ENCODE measurements around the gene PAK5. TPM values are rescaled to one million over a fixed set of nuclear protein-coding genes. Genes with fewer than 3 reads are reported as not detected.

PAK5 gene
- total RNA-seq, 1 donor from 2014 or later = not detected

DNA sequence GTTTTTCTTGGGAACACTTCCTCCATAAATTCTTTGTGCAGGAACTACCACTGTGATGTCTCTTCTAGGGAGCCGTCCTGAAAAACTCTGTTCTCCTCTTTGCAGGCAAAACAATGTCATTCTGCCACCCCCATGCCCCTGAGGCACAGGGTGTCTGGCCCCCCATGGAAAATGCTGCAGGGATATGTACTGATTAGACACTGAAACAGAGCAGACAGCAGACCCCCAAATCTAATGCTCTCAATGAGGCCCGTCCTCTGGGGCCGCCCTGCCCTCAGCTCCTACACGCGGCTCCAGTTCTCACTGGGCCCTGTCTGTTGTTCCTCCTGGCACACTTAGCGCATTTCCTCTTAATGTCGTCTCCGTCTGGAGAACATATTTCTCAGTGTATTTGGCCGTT is 227.0 kb downstream of the PAK5 start:
- Histone ChIP-seq H3K27me3 (ENCODE audit: low read depth) (peaks cover 26% of the 10 kb centered on the region), H3K4me1 (no peaks in the 10 kb centered on the region), H3K9me3 (replicated peaks) (no peaks in the 10 kb centered on the region), H3K27ac (replicated peaks) (no peak overlapping the region), H3K4me3 (no peak overlapping the region), H3K36me3 (no peaks in the 10 kb centered on the region)
- intact Hi-C loops (cut with micrococcal nuclease) = loop anchor here (10.0 kb wide), 1 partner anchor 1933 kb away; no protein-coding TSS in a partner anchor
- DNase-seq = no peak
- TF ChIP-seq, protein P1, sequence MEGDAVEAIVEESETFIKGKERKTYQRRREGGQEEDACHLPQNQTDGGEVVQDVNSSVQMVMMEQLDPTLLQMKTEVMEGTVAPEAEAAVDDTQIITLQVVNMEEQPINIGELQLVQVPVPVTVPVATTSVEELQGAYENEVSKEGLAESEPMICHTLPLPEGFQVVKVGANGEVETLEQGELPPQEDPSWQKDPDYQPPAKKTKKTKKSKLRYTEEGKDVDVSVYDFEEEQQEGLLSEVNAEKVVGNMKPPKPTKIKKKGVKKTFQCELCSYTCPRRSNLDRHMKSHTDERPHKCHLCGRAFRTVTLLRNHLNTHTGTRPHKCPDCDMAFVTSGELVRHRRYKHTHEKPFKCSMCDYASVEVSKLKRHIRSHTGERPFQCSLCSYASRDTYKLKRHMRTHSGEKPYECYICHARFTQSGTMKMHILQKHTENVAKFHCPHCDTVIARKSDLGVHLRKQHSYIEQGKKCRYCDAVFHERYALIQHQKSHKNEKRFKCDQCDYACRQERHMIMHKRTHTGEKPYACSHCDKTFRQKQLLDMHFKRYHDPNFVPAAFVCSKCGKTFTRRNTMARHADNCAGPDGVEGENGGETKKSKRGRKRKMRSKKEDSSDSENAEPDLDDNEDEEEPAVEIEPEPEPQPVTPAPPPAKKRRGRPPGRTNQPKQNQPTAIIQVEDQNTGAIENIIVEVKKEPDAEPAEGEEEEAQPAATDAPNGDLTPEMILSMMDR (IDR thresholded peaks at IDR 0.05; ENCODE audit: borderline replicate concordance) = no peak

GRCh38 chr20:9610665-9611064 is 228.2 kb downstream of the PAK5 start:
- peaks cover 25% of the 10 kb centered on the region for H3K27me3 ChIP-seq (ENCODE audit: low read depth)
- TF ChIP-seq, protein P1 (IDR thresholded peaks at IDR 0.05; ENCODE audit: borderline replicate concordance) = no peak
- no peak for DNase-seq
- intact Hi-C loops (cut with micrococcal nuclease) = loop anchor here (10.0 kb wide), 1 partner anchor 1934 kb away; no protein-coding TSS in a partner anchor
- no peak overlapping the region for H3K4me3 ChIP-seq
- no peaks in the 10 kb centered on the region for H3K4me1 ChIP-seq
- H3K27ac ChIP-seq (replicated peaks) = no peak overlapping the region
- H3K36me3 ChIP-seq = no peaks in the 10 kb centered on the region
- no peaks in the 10 kb centered on the region for H3K9me3 ChIP-seq (replicated peaks)

DNA sequence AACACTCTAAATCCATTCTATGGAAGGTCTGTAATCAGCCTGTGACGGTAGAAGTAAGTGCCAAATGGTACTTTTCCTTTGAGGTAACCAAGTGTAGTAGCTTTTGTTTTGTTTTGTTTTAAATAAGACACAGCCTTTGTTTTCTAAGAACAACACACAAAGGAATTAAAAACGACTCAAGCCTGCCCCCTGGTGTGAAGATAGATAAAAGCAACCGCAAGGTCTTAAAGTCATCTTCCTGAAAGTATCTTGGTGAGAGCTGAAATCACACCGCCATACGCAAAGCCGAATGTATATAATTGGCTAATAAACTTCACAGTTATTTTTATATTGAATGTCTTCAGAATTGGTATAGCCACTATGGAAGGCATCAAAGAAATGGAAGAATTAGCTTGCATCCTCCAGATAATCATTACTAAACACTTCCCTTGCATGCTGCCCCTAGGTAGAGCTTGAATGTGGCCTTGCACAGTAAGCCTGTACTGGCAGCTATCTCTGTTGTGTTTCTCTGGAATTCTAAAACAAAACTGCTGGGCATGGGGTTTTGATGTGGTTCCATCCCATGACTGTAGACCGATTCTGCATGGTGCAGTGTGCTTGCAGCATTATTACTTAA is 228.9 kb downstream of the PAK5 start:
- no peaks in the 10 kb centered on the region for H3K9me3 ChIP-seq (replicated peaks)
- H3K4me3 ChIP-seq = no peak overlapping the region
- no peak overlapping the region for H3K27ac ChIP-seq (replicated peaks)
- intact Hi-C loops (cut with micrococcal nuclease) = loop anchor here (2.0 to 10.0 kb wide), 3 partner anchors 183 to 1935 kb away; no protein-coding TSS in a partner anchor
- DNase-seq = no peak
- no peaks in the 10 kb centered on the region for H3K4me1 ChIP-seq
- TF ChIP-seq, protein P1 (IDR thresholded peaks at IDR 0.05; ENCODE audit: borderline replicate concordance) = peak; percentile 80
- peaks cover 18% of the 10 kb centered on the region for H3K27me3 ChIP-seq (ENCODE audit: low read depth)
- no peaks in the 10 kb centered on the region for H3K36me3 ChIP-seq

DNA sequence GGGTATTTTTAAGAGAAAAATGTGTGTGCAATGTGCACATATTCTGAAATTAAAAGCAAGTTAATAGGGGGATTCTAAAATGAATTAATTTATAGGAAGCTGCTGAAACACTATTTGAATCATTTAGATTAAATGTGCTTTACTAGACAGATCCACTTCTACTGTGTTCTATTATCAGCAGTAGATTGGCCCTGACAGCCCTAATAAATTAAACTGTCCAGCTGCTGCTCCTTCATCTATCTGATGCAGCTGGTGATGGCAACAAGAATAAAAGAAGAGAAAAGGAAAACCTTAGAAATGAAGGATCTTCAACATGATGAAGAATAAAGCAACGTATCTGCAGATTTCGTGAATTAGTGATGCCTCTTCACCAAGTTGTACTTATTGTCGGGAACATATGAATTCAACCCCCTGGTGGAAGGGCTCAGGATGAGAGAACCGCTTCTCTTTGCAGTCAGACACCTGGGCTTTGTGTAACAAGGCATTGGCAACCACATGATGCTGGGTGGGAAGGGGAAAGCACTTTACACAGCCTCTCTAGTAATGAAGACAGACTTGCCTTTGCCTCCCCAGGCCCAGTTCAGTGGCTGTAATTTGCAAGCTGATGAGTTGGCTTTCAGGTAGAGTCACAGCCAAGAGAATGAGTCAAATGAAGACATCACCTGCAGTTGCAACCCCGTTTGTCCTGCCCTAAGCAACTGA is 230.1 kb downstream of the PAK5 start:
- H3K4me3 ChIP-seq = no peak overlapping the region
- H3K27me3 ChIP-seq (ENCODE audit: low read depth) = peaks cover 17% of the 10 kb centered on the region
- H3K4me1 ChIP-seq = no peaks in the 10 kb centered on the region
- no peak for DNase-seq
- H3K36me3 ChIP-seq = no peaks in the 10 kb centered on the region
- intact Hi-C loops (cut with micrococcal nuclease) = loop anchor here (2.0 to 5.0 kb wide), 2 partner anchors 181 to 200 kb away; no protein-coding TSS in a partner anchor
- TF ChIP-seq, protein P1 (IDR thresholded peaks at IDR 0.05; ENCODE audit: borderline replicate concordance) = no peak
- H3K9me3 ChIP-seq (replicated peaks) = no peaks in the 10 kb centered on the region
- no peak overlapping the region for H3K27ac ChIP-seq (replicated peaks)

- H3K4me3 ChIP-seq = no peak overlapping the region
- no peaks in the 10 kb centered on the region for H3K4me1 ChIP-seq
- H3K9me3 ChIP-seq (replicated peaks) = no peaks in the 10 kb centered on the region
- intact Hi-C loops (cut with micrococcal nuclease) = no loop called here
- TF ChIP-seq, protein P1 (IDR thresholded peaks at IDR 0.05; ENCODE audit: borderline replicate concordance) = no peak
- no peak for DNase-seq
- H3K27ac ChIP-seq (replicated peaks) = no peak overlapping the region
- H3K27me3 ChIP-seq (ENCODE audit: low read depth) = peaks cover 27% of the 10 kb centered on the region
- H3K36me3 ChIP-seq = no peaks in the 10 kb centered on the region
Observed at GRCh38 chr20:9602847-9603183, 236.1 kb downstream of the PAK5 start.
